Natural killer cell treated with Interleukin-12 subunit alpha and Interleukin-12 subunit beta and Interleukin-15 and Interleukin-18, amount 100 ng/mL, for 72 hours (primary cell): ENCODE data around the gene AIFM3. TPM values are rescaled to one million over a fixed set of nuclear protein-coding genes. Genes with fewer than 3 reads are reported as not detected.
A peak's percentile ranks its signal among the peaks of the same experiment; 100 is the strongest.
"Not testable (repeated sequence)": the region's sequence is repeated elsewhere in the genome, so short reads cannot be mapped to it uniquely, and the experiment has no call there.

ENCODE experiments used
- ATAC-seq, 2 donors: fragments of 150-1000 bp; cut with Tn5 transposase in 1 of 2; sonication (Bioruptor Pico), chemical (Tn5 transposase) in 1 of 2; 2 replicates each; pipeline ENCODE4 v1.10.0; 2021
- DNase-seq: peaks from one replicate; pipeline ENCODE4 v3.0.0; 2022; ENCODE audit warnings: low spot score
- H3K27ac Mint-ChIP-seq, 2 donors: 1 replicate in 1 of 2; 2 replicates in 1 of 2; pipeline ENCODE4 v1.8.0; 2022; ENCODE audit warnings: mixed read lengths in 2 of 2, mild to moderate bottlenecking in 1 of 2, moderate library complexity in 1 of 2
- H3K27me3 Mint-ChIP-seq, 2 donors: 1 replicate in 1 of 2; 2 replicates in 1 of 2; pipeline ENCODE4 v1.8.0; 2022; ENCODE audit warnings: mixed read lengths in 2 of 2
- H3K36me3 Mint-ChIP-seq: one replicate; pipeline ENCODE4 v1.8.0; 2022; ENCODE audit warnings: mixed read lengths
- H3K4me1 Mint-ChIP-seq, 2 donors: 1 replicate in 1 of 2; 2 replicates in 1 of 2; pipeline ENCODE4 v1.8.0; 2022; ENCODE audit warnings: low read depth in 2 of 2, mixed read lengths in 2 of 2, mild to moderate bottlenecking in 1 of 2
- H3K4me3 Mint-ChIP-seq: one replicate; pipeline ENCODE4 v1.8.0; 2022; ENCODE audit warnings: mixed read lengths
- H3K9me3 Mint-ChIP-seq: 2 replicates; pipeline ENCODE4 v1.8.0; 2022; ENCODE audit warnings: mixed read lengths
- total RNA-seq, 2 donors: library from RNA; stranded (reverse); gene quantifications; one replicate each; pipeline ENCODE4 v1.2.3, GENCODE V29; 2022

The AIFM3 gene
- 1 to 10 TPM in 1 of 2 donors, not detected in 1; 1.5 TPM for total RNA-seq

GRCh38 chr22:20966883-20967696, at the start of gene AIFM3:
Gene AIFM3, plus strand, starts transcription at chr22:20967255. Its CDS starts 690 bp downstream, at chr22:20967945.
- H3K27ac Mint-ChIP-seq, result no peak within 1 kb of the TSS
- ATAC-seq (peak in 1 of 2 donors; percentile 16), DNase-seq (no peak)
- no peaks in the 10 kb centered on the region for H3K36me3 Mint-ChIP-seq
- H3K4me1 Mint-ChIP-seq, result peaks cover 5 to 6% of the 10 kb centered on the region in 2 donors
- peaks cover 7 to 8% of the 10 kb centered on the region in 2 donors for H3K27me3 Mint-ChIP-seq
- H3K4me3 Mint-ChIP-seq, result no peak within 1 kb of the TSS
- H3K9me3 Mint-ChIP-seq, result no peaks in the 10 kb centered on the region

GRCh38 chr22:20918663-20919218, 48.3 kb upstream of the AIFM3 start:
- ATAC-seq, result no peak
- peaks cover 38 to 39% of the 10 kb centered on the region in 2 donors for H3K4me1 Mint-ChIP-seq

GRCh38 chr22:20919718-20920117, 47.3 kb upstream of the AIFM3 start:
- H3K9me3 Mint-ChIP-seq, result no peaks in the 10 kb centered on the region
- no peak for DNase-seq
- ATAC-seq, result no peak
- peaks cover 38 to 39% of the 10 kb centered on the region in 2 donors for H3K4me1 Mint-ChIP-seq
- H3K36me3 Mint-ChIP-seq, result peaks cover 6% of the 10 kb centered on the region
- H3K27me3 Mint-ChIP-seq, result no peaks in the 10 kb centered on the region
- peak overlapping the region; percentile 87 for H3K4me3 Mint-ChIP-seq
- H3K27ac Mint-ChIP-seq, result peak overlapping the region; percentile 64 to 92

More at GRCh38 chr22:20918663-20919218, 48.3 kb upstream of the AIFM3 start:
- Mint-ChIP-seq H3K36me3 (peaks cover 6% of the 10 kb centered on the region), H3K27me3 (no peaks in the 10 kb centered on the region), H3K27ac (peak overlapping the region; percentile 64 to 92), H3K4me3 (peak overlapping the region; percentile 87), H3K9me3 (no peaks in the 10 kb centered on the region)
- no peak for DNase-seq

- peaks cover 41 to 46% of the 10 kb centered on the region in 2 donors for H3K4me1 Mint-ChIP-seq
- peak overlapping the region; percentile 87 for H3K4me3 Mint-ChIP-seq
- ATAC-seq, result no peak
- H3K27me3 Mint-ChIP-seq, result no peaks in the 10 kb centered on the region
- H3K27ac Mint-ChIP-seq, result peak overlapping the region; percentile 31 to 64
- DNase-seq, result no peak
- peaks cover 6% of the 10 kb centered on the region for H3K36me3 Mint-ChIP-seq
- H3K9me3 Mint-ChIP-seq, result no peaks in the 10 kb centered on the region
Observed at GRCh38 chr22:20920881-20921203, 46.2 kb upstream of the AIFM3 start.

GRCh38 chr22:20922141-20922751, 44.8 kb upstream of the AIFM3 start:
- no peaks in the 10 kb centered on the region for H3K27me3 Mint-ChIP-seq
- peaks cover 6% of the 10 kb centered on the region for H3K36me3 Mint-ChIP-seq
- peaks cover 45% of the 10 kb centered on the region in 2 donors for H3K4me1 Mint-ChIP-seq
- H3K27ac Mint-ChIP-seq, result peak overlapping the region in 1 of 2 donors; percentile 40
- ATAC-seq (no peak), DNase-seq (no peak)
- peak overlapping the region; percentile 46 for H3K4me3 Mint-ChIP-seq
- no peaks in the 10 kb centered on the region for H3K9me3 Mint-ChIP-seq

GRCh38 chr22:20926243-20926642, 40.8 kb upstream of the AIFM3 start:
- no peak overlapping the region for H3K27ac Mint-ChIP-seq
- H3K4me3 Mint-ChIP-seq, result no peak overlapping the region
- DNase-seq, result no peak

GRCh38 chr22:20927940-20928572, 39.0 kb upstream of the AIFM3 start:
- H3K4me1 Mint-ChIP-seq, result peaks cover 32 to 51% of the 10 kb centered on the region in 2 donors
- no peak overlapping the region for H3K27ac Mint-ChIP-seq
- H3K36me3 Mint-ChIP-seq, result no peaks in the 10 kb centered on the region
- no peaks in the 10 kb centered on the region for H3K27me3 Mint-ChIP-seq
- DNase-seq, result no peak
- H3K9me3 Mint-ChIP-seq, result no peaks in the 10 kb centered on the region
- H3K4me3 Mint-ChIP-seq, result no peak overlapping the region
- ATAC-seq, result no peak

More at GRCh38 chr22:20926243-20926642, 40.8 kb upstream of the AIFM3 start:
- no peaks in the 10 kb centered on the region for H3K9me3 Mint-ChIP-seq
- no peaks in the 10 kb centered on the region for H3K27me3 Mint-ChIP-seq
- no peak for ATAC-seq
- peaks cover 38 to 49% of the 10 kb centered on the region in 2 donors for H3K4me1 Mint-ChIP-seq
- H3K36me3 Mint-ChIP-seq, result no peaks in the 10 kb centered on the region

- no peaks in the 10 kb centered on the region for H3K36me3 Mint-ChIP-seq
- DNase-seq, result no peak
- no peaks in the 10 kb centered on the region for H3K9me3 Mint-ChIP-seq
- no peaks in the 10 kb centered on the region for H3K27me3 Mint-ChIP-seq
- peaks cover 32 to 51% of the 10 kb centered on the region in 2 donors for H3K4me1 Mint-ChIP-seq
- no peak overlapping the region for H3K27ac Mint-ChIP-seq
- no peak overlapping the region for H3K4me3 Mint-ChIP-seq
- ATAC-seq, result no peak
Observed at GRCh38 chr22:20928573-20928967, 38.5 kb upstream of the AIFM3 start.

GRCh38 chr22:20930004-20930403, 37.1 kb upstream of the AIFM3 start:
- DNase-seq (no peak), ATAC-seq (no peak)
- no peaks in the 10 kb centered on the region for H3K9me3 Mint-ChIP-seq
- peaks cover 4% of the 10 kb centered on the region for H3K36me3 Mint-ChIP-seq
- no peaks in the 10 kb centered on the region for H3K27me3 Mint-ChIP-seq
- no peak overlapping the region for H3K4me3 Mint-ChIP-seq
- peak overlapping the region in 1 of 2 donors; percentile 2 for H3K27ac Mint-ChIP-seq
- peaks cover 41 to 54% of the 10 kb centered on the region in 2 donors for H3K4me1 Mint-ChIP-seq

GRCh38 chr22:20930435-20930834, 36.6 kb upstream of the AIFM3 start:
- not testable (repeated sequence) for H3K27ac Mint-ChIP-seq, H3K36me3 Mint-ChIP-seq, H3K4me3 Mint-ChIP-seq, ATAC-seq, H3K9me3 Mint-ChIP-seq, H3K27me3 Mint-ChIP-seq, DNase-seq
- H3K4me1 Mint-ChIP-seq, result peaks cover 39 to 52% of the 10 kb centered on the region in 2 donors

- peaks cover 31 to 48% of the 10 kb centered on the region in 2 donors for H3K4me1 Mint-ChIP-seq
- H3K27ac Mint-ChIP-seq, result no peak overlapping the region
Observed at GRCh38 chr22:20931126-20931654, 35.9 kb upstream of the AIFM3 start.

GRCh38 chr22:20933910-20934309, 33.1 kb upstream of the AIFM3 start:
- peaks cover 4% of the 10 kb centered on the region for H3K36me3 Mint-ChIP-seq
- peaks cover 41 to 50% of the 10 kb centered on the region in 2 donors for H3K4me1 Mint-ChIP-seq
- no peaks in the 10 kb centered on the region for H3K9me3 Mint-ChIP-seq
- H3K4me3 Mint-ChIP-seq, result no peak overlapping the region
- no peak for ATAC-seq
- H3K27me3 Mint-ChIP-seq, result no peaks in the 10 kb centered on the region
- no peak overlapping the region for H3K27ac Mint-ChIP-seq
- DNase-seq, result no peak

More at GRCh38 chr22:20931126-20931654, 35.9 kb upstream of the AIFM3 start:
- Mint-ChIP-seq H3K4me3 (no peak overlapping the region), H3K27me3 (no peaks in the 10 kb centered on the region), H3K36me3 (peaks cover 4% of the 10 kb centered on the region), H3K9me3 (no peaks in the 10 kb centered on the region)
- ATAC-seq (no peak), DNase-seq (no peak)

- ATAC-seq, H3K36me3 Mint-ChIP-seq, H3K27ac Mint-ChIP-seq, H3K9me3 Mint-ChIP-seq, H3K27me3 Mint-ChIP-seq, H3K4me3 Mint-ChIP-seq, DNase-seq: not testable (repeated sequence)
- peaks cover 42 to 46% of the 10 kb centered on the region in 2 donors for H3K4me1 Mint-ChIP-seq
Observed at GRCh38 chr22:20935049-20935448, 32.0 kb upstream of the AIFM3 start.
